WTC11 (cell line): ENCODE results near the gene PLEKHH3.

ENCODE experiments used
- ATF2 ChIP-seq: sonication (generic); formaldehyde crosslinking; IDR thresholded peaks from 2 replicates; pipeline ENCODE4 v1.8.1; 2022; ENCODE audit warnings: low read depth, missing genetic modification reagents, borderline replicate concordance
- CDX4 ChIP-seq: fragments of 250-450 bp; sonication (Bioruptor Pico); IDR thresholded peaks from 2 replicates; pipeline ENCODE4 v1.9.0; 2021; ENCODE audit warnings: moderate library complexity, mild to moderate bottlenecking, inconsistent platforms, borderline replicate concordance
- CTCF ChIP-seq: fragments of 200-600 bp; IDR thresholded peaks from 2 replicates; pipeline ENCODE4 v1.8.0; 2022; ENCODE audit warnings: antibody characterized with exemption
- FOXP4 ChIP-seq: sonication (generic); formaldehyde crosslinking; IDR thresholded peaks from 2 replicates; pipeline ENCODE4 v1.8.0; 2022; ENCODE audit warnings: mild to moderate bottlenecking, missing genetic modification reagents
- JUN ChIP-seq: sonication (generic); formaldehyde crosslinking; IDR thresholded peaks from 2 replicates; pipeline ENCODE4 v1.8.0; 2023; ENCODE audit warnings: mild to moderate bottlenecking, missing genetic modification reagents
- MAX ChIP-seq: sonication (generic); formaldehyde crosslinking; IDR thresholded peaks from 2 replicates; pipeline ENCODE4 v1.8.0; 2022; ENCODE audit warnings: mild to moderate bottlenecking, missing genetic modification reagents
- ZMAT4 ChIP-seq: fragments of 250-450 bp; sonication (Bioruptor Pico); IDR thresholded peaks from 2 replicates; pipeline ENCODE4 v1.9.0; 2021; ENCODE audit warnings: mild to moderate bottlenecking
- ZNF281 ChIP-seq: sonication (generic); formaldehyde crosslinking; IDR thresholded peaks from 2 replicates; pipeline ENCODE4 v1.8.0; 2023; ENCODE audit warnings: mild to moderate bottlenecking, missing genetic modification reagents

GRCh38 chr17:42709561-42709960, 32.8 kb upstream of the PLEKHH3 start:
- TF ChIP-seq CTCF (no peak), CDX4 (CRISPR knock-in tag) (no peak), FOXP4 (CRISPR knock-in tag) (no peak), ZNF281 (CRISPR knock-in tag) (no peak), JUN (no peak), ZMAT4 (CRISPR knock-in tag) (no peak), ATF2 (CRISPR knock-in tag) (no peak), MAX (no peak)
